ENCODE results near the gene PGAM5.

- no peak for TF ChIP-seq CTCF (IDR thresholded peaks at IDR 0.05)
- no peak for TF ChIP-seq POLR2A (IDR thresholded peaks at IDR 0.05)
- TF ChIP-seq POLR2AphosphoS5 (IDR thresholded peaks at IDR 0.05) = no peak
- no peak for TF ChIP-seq EP300 (IDR thresholded peaks at IDR 0.05)
Measured at GRCh38 chr12:132707241-132707640, 3.4 kb upstream of the PGAM5 start.
